Skin epidermis (tissue), 12 donors: ENCODE results near the gene PTGS2.

Experiments
- H3K27ac ChIP-seq, 21 experiments: fragments of 200-600 bp; sonication (generic) in 11 of 21; one replicate each; pipeline ENCODE4 v1.5.0; 2020; ENCODE audit warnings: mild to moderate bottlenecking in 3 of 21, inconsistent platforms in 2 of 21, moderate library complexity in 2 of 21
- H3K4me3 ChIP-seq, 7 experiments: fragments of 200-600 bp; sonication (generic) in 2 of 7; one replicate each; pipeline ENCODE4 v1.5.0; 2020; ENCODE audit warnings: inconsistent platforms in 2 of 7, mild to moderate bottlenecking in 2 of 7, moderate library complexity in 1 of 7

Gene PTGS2

DNA sequence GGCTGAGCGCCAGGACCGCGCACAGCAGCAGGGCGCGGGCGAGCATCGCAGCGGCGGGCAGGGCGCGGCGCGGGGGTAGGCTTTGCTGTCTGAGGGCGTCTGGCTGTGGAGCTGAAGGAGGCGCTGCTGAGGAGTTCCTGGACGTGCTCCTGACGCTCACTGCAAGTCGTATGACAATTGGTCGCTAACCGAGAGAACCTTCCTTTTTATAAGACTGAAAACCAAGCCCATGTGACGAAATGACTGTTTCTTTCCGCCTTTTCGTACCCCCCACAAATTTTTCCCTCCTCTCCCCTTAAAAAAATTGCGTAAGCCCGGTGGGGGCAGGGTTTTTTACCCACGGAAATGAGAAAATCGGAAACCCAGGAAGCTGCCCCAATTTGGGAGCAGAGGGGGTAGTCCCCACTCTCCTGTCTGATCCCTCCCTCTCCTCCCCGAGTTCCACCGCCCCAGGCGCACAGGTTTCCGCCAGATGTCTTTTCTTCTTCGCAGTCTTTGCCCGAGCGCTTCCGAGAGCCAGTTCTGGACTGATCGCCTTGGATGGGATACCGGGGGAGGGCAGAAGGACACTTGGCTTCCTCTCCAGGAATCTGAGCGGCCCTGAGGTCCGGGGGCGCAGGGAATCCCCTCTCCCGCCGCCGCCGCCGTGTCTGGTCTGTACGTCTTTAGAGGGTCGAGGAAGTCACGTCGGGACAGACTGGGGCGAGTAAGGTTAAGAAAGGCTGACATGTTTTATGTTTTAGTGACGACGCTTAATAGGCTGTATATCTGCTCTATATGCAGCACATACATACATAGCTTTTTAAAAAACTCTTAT is at the start of gene PTGS2:
Gene PTGS2, minus strand, starts transcription at position 179 of the 817 bp plus-strand sequence. Its CDS starts 133 bp downstream, at position 46.
- H3K4me3 ChIP-seq: peak within 1 kb of the TSS; percentile 32 to 62 (median 49)
- peak within 1 kb of the TSS; percentile 20 to 92 (median 83) for H3K27ac ChIP-seq

GRCh38 chr1:186722711-186723309 is 42.6 kb upstream of the PTGS2 start:
- no peak overlapping the region for H3K4me3 ChIP-seq
- H3K27ac ChIP-seq: no peak overlapping the region

DNA sequence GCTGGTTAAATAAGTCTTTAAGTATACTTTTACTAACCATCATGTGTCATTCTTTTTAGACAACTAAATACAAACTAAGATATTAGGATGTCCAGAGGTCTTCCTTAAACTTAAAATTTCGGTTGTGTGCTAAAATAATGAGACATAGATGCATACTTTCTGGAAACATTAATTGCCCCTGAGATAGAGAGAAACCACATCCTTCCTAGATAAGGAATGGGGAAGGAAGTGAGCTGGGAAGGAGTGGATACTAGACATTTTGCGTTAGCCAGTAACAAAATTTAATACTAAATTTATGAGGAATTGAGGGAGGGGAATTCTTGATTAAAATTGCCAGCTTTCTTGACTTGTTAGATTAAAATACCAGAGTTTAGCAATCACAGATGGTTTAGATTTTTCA is 37.1 kb upstream of the PTGS2 start:
- H3K27ac ChIP-seq: no peak overlapping the region
- no peak overlapping the region for H3K4me3 ChIP-seq

DNA sequence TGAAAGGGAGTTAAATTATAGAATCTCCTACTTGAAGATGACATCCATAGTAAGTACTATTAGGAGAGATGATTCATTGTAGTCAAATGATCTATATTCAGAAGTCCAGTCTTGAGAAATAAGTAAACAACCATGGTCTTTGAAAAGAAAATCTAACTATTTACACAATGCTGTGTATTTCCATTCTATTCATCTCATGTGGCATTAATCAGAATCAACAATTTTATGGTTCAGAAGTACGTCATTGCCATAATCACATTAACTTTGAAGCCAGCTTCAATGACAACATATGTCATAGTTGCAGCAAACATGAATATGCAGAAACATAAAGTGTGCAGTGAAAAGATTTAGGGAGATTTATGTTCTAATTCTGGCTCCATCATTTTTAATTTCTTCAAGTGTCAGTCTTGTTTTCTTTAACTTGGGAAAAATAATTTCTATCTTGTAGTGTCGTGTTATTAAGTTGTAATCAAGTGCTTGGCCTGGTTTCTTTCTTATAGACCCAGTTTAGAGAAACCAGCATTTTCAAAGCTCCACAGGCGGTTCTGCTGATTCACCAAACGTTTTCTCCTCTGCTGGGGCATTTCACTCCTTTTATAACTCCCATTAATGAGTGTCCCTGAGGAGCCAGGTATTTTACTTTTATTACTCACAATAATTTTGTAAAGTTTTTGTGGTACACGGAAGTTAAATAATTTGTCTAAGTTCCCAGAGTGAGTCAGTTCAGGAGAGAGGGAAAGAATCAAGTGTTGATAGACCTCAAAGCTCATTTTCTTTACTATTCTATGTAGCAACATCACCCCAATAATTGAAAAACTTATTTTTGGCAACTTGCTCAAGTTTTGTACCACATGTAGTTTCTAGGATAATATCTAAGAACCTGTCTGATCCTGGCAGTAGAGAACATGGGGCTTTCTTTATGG is 35.9 kb upstream of the PTGS2 start:
- Histone ChIP-seq H3K4me3 (no peak overlapping the region), H3K27ac (no peak overlapping the region)

DNA sequence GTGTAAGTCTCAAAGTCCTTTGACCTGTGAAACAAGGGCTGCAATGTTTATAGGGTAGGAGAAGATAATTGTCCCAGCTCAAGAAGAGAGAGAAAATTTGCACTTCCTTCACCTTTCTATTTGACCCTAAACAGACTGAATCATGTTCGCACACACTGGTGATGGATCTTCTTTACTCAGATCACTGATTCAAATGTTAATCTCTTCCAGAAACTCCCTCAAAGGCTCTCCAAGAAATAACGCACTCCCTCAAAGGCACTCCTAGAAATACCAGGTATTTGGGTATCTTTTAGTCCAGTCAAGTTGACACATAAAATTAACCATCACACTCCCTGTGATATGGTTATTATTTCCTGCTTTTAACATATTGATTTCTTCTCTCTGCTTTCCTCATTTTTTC is 30.5 kb upstream of the PTGS2 start:
- Histone ChIP-seq H3K4me3 (no peak overlapping the region), H3K27ac (no peak overlapping the region)

- Histone ChIP-seq H3K4me3 (no peak overlapping the region), H3K27ac (no peak overlapping the region)
Observed at GRCh38 chr1:186708694-186709097, 28.5 kb upstream of the PTGS2 start.

GRCh38 chr1:186703209-186703766 is 23.1 kb upstream of the PTGS2 start:
- Histone ChIP-seq H3K4me3 (no peak overlapping the region), H3K27ac (no peak overlapping the region)

DNA sequence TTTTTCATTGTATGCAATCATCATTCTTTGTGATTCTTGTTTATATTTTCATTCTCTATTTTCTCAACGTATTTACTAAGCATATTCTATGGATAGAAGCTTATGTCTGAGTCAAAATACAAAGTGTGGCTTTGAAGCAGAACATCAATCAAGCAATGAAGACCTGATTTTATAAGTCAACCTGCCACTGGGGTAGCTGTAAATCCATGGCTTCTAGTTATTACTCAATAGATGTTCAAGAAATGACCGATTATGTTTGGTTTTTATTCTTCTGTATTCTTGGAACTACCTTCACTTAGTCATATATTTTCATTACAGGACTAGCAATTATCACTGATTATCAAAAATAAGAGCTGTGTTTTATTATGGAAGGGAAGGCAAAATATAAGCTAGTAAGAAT is 20.5 kb upstream of the PTGS2 start:
- H3K27ac ChIP-seq: no peak overlapping the region
- H3K4me3 ChIP-seq: no peak overlapping the region

GRCh38 chr1:186699519-186699918 is 19.3 kb upstream of the PTGS2 start:
- Histone ChIP-seq H3K4me3 (no peak overlapping the region), H3K27ac (no peak overlapping the region)

GRCh38 chr1:186689907-186690306 is 9.7 kb upstream of the PTGS2 start:
- Histone ChIP-seq H3K4me3 (no peak overlapping the region), H3K27ac (no peak overlapping the region)

DNA sequence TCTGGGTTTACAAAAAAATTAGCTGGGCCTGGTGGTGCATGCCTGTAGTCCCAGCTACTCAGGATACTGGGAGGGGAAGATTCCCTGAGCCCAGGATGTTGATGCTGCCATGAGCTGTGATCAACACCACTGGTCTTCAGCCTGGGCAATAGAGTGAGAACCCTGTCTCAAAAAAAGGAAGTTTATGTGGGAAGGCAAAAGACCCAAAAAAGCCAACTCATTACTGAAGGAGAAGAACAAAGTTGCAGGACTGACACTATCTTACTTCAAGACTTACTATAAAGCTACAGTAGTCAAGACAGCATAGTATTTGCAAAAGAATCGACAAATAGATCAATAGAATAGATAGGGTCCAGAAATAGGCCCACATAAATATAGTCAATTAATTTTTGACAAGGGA is 9.2 kb upstream of the PTGS2 start:
- no peak overlapping the region for H3K27ac ChIP-seq
- H3K4me3 ChIP-seq: no peak overlapping the region

DNA sequence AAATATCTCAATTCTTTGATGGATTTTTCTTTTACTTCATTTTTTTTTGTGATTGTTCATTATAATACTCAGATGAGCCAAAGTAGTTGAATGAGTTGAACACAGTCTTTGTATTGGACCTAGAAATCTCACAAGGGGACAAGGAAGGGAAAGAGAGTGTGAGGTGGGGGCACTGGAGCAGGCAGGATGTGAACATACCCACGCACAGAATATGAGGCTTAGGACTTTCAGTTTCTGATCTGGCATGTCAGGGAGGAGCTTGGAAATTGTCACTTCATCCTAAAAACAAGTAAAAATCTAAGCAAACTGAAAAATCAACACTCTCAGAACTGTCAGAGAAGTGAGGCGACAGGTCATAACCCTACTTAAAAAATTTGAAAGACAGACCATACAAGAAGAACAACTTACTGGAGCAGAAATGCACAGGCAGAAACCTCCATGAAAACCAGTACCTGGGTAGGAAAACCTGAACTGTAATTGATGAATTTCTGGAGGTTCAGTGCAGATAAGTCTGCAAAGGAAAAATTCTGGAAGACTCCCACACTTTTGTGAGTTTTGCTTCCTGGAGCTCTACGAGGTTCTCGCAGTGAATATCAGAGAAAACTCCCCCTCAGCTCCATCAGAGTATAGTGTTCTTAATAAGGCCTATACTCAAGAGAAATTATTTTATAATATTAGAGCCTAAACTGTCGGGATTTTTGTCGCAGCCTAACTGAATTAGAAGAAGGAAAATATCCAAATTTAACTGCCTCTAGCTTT is 3.6 kb upstream of the PTGS2 start:
- Histone ChIP-seq H3K4me3 (no peak overlapping the region), H3K27ac (no peak overlapping the region)

- Histone ChIP-seq H3K4me3 (no peak overlapping the region), H3K27ac (no peak overlapping the region)
Observed at GRCh38 chr1:186682736-186683135, 2.5 kb upstream of the PTGS2 start.

DNA sequence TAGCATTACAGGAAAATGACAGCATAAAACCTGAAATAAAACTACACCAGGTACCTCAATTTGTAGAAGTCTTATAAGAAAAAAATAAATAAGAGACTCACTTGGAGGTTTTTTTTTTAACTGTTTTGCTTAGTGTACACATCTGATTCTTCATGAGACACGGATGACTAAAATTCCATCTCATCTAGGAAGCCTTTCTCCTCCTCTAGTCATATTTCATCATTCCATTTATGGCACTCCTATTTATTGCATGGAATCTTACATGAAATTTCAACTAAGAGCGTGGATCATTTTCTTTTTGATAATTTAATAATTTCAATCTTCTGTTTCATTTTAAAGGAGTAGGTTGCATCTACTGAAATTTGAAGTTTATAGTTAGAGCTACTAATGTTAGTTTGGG is 1.6 kb upstream of the PTGS2 start:
- no peak overlapping the region for H3K4me3 ChIP-seq

DNA sequence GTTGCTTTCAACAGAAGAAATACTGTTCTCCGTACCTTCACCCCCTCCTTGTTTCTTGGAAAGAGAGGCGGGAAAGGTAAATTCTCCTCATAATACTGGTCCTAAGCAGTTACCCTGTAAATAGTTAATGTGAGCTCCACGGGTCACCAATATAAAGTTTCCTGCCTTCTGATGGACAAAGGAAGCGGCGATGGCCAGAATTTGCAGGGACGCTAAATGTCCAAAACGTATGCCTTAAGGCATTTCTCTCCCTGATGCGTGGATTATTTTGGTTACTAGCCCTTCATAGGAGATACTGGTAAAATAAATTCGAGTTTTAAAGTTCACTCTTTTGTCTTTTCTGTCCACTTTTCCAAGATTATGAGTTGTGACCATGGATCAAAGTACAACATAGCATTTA is 898 bp upstream of the PTGS2 start:
- H3K27ac ChIP-seq: peak overlapping the region in 18 of 21 experiments; percentile 72 to 92 (median 84)
- H3K4me3 ChIP-seq: peak overlapping the region; percentile 32 to 62 (median 49)

More for the DNA sequence above, 1.6 kb upstream of the PTGS2 start:
- no peak overlapping the region for H3K27ac ChIP-seq

GRCh38 chr1:186679924-186680244 is 339 bp downstream of the PTGS2 start:
- Histone ChIP-seq H3K4me3 (peak overlapping the region; percentile 32 to 62 (median 49)), H3K27ac (peak overlapping the region in 19 of 21 experiments; percentile 72 to 92 (median 83))

DNA sequence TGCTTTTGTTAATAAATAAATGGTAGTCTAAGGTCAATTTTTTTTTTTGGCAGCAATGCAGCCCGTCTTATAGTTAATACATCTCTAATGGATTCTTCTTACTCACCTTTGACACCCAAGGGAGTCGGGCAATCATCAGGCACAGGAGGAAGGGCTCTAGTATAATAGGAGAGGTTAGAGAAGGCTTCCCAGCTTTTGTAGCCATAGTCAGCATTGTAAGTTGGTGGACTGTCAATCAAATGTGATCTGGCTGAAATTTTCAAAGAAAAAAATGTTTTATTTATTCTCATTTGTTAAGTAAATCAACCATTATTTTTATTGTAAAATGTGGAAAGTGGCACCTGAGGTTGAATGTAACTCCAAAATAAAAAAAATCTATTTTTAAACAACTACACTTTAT is 2.1 kb downstream of the PTGS2 start:
- Histone ChIP-seq H3K4me3 (peak overlapping the region in 1 of 7 experiments; percentile 60), H3K27ac (no peak overlapping the region)

- no peak overlapping the region for H3K27ac ChIP-seq
- H3K4me3 ChIP-seq: no peak overlapping the region
Observed at GRCh38 chr1:186672596-186672995, 7.6 kb downstream of the PTGS2 start.

GRCh38 chr1:186672131-186672530 is 8.1 kb downstream of the PTGS2 start:
- no peak overlapping the region for H3K27ac ChIP-seq

More at GRCh38 chr1:186672131-186672530, 8.1 kb downstream of the PTGS2 start:
- H3K4me3 ChIP-seq: no peak overlapping the region
